ENCODE measurements around the gene GOLGA6D.
"Not testable (repeated sequence)": the region's sequence is repeated elsewhere in the genome, so short reads cannot be mapped to it uniquely, and the experiment has no call there.

Gene GOLGA6D

GRCh38 chr15:75282572-75282971 lies at the start of gene GOLGA6D:
Gene GOLGA6D, plus strand, starts transcription at chr15:75282835. Its CDS starts 41 bp downstream, at chr15:75282876.
- not testable (repeated sequence) for DNase-seq

DNA sequence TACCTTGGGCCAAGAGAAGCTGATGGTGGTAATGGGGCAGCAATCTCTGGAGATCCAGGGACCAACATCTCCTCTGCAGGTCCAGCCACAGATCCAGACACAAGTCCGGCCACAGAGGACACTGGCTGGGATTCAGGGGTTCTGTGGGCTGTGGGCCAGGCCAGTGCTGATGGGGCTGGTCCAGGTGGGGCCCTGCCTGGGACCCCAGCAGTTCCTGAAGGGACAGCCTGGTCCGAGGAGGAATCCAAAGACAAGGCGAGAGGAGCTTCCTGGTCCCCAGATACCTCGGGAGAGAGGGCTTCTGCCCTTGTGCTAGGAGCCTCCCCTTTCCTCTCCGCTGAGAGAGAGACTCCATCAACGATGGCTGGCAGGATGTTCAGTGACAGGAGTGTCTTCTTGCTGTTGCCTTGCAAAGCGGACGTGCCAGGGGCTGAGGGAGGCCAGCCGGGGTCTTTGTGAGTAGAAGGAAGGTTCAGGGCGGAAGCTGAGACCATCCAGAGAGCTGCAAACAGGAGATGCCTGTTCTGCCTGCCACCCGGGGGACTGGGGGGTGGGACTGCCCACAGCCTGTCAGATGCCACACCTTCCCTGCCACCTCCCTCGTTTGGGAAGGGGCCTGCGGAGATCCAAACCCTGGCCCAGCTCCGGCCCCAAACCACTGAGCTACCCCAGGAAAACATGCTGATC lies 49.0 kb upstream of the GOLGA6D start:
- DNase-seq = no peak

DNA sequence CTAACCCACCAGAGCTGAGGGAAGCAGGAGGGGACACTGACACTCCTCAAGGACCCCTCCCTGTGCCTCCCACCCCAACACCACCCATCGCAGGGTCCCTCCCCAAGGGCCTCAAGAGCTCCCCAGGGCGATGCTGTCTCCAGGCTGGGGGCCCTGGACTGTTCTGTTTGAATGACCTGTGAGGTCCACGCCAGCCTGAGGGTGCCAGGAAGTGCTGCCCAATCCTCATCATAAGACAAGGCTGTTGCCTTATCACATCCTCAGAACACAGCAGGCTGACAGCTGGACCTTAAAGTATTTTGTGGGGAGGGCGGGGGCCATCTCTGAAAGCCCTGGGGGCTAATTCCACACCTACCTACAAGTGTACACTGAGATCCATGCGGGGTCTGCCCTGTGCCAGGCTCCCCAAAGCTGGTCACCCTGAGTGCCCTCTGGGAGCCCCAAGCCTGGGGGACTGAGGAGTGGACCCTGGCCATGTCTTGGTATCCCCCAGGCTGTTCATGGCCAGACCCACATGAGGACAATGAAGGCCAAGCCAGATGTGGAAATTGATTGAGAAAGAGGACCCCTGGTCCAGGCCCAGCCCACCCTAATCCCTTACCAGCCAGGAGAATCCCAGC lies 48.3 kb upstream of the GOLGA6D start:
- no peak for DNase-seq

GRCh38 chr15:75235051-75235673 lies 47.5 kb upstream of the GOLGA6D start:
- no peak for DNase-seq

DNA sequence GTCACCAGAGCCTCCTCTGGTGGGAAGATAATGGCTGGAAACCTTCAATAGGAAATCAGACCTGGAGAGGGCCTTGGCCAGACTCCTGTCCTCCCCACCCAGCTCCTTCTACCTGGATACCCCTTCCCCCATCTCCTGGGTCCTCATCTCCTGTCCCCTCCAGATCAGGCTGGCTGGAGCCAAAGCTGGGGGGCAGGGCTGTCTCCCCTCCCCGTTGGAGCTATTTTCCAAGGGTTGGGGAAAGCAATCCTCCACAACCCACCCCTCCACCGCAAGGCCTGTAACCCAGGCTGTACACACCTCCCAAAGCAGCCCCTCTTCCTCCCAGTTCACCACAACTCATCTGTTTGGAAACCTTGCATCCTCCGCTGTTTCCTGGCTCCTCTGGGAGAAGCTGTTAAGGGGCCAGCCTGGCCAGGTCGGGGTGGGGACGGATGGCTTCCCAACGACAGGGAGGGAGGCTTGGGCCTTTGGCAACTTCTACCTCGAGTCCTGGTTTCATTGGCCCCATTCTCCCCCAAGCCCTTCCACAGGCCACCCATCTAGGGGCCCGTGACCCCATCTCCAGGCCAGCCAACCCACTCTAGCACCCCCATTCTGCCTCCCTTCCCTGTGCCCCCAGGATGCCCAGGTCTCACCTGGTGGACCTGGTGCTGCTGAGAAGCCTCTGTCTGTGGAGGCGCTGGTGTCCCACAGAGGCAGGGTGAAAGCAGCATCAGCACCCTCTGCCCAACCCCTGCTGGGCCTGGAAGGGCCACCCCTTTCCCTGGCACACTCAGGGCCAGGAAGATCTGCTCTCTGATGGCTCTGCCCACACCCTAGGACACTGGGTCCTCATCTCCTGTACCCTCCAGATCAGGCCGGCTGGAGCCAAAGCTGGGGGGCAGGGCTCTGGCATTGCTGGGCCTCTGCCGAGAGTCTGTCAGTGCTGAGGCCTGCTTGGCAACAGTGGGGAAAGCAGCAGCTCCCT lies 46.6 kb upstream of the GOLGA6D start:
- no peak for DNase-seq

DNA sequence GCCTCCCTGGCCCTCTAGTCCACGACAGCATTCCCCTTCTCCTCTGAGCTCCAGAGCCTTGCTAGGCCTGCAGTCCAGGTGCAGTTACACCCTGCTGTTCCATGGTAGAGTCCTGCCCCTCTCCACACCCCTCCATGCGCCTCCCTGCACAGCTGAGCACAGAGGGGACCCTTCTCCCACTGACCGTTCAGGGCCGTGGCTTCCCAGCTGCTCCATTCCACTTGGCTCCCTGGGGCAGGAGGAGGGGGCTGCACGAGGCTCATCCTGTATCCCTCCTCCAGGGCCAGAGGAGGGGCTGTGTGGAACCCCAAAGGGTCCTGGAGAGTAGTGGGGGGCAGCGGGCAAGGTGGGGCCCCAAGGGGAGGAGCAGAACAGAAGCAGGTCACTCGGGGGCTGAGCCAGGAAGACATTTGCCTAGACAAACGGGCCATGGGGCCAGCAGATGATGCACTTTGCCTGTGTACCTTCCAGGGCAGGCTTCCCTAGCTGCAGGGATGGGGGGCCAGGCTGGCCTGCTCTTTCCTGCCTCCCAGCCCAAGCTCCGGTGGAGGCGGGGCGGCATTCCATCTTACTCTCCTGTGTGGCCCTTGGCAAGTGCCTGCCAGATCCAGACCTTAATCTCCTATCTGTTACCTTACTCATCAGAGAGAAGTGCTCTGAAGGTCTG lies 45.2 kb upstream of the GOLGA6D start:
- no peak for DNase-seq

DNA sequence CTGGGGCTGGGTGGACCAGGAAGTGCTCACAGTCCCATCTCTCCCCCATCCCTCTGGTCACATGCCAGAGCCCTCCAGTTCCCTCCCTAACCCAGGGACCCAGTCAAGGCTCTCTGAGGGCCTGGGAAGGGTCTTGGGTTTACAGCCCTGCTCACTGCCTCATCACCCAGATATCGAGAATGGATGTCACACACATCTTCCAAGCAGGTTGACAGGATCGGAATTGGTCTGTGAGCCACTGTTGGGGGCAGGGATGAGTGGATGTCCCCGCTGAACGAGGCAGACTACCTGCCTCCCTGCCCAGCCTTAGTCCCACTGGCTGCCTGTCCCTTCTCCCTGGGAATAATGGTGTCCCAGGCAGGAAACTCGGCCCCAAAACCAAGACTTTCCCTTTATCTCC lies 44.5 kb upstream of the GOLGA6D start:
- DNase-seq = no peak

- DNase-seq = not testable (repeated sequence)
Observed at GRCh38 chr15:75245741-75246140, 36.9 kb upstream of the GOLGA6D start.

DNA sequence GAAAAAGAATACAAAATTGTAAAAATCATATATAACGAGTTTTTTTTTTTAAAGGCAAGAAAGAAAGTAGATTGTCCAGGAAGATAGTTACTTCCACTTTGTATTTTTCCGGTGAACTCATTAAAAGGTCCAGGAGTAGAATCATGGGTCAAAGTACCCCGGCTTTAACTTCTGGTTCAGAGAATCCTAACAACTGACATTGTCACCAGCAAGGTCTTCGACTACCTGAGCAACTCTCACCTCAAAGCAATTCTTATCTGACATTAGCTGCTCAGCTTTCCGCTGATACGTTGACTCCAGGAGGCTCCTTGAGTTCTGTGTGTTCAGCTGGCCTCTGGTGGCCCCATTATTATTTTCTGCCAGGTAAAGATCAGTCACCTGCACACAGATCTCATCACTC lies 33.6 kb upstream of the GOLGA6D start:
- DNase-seq = not testable (repeated sequence)

DNA sequence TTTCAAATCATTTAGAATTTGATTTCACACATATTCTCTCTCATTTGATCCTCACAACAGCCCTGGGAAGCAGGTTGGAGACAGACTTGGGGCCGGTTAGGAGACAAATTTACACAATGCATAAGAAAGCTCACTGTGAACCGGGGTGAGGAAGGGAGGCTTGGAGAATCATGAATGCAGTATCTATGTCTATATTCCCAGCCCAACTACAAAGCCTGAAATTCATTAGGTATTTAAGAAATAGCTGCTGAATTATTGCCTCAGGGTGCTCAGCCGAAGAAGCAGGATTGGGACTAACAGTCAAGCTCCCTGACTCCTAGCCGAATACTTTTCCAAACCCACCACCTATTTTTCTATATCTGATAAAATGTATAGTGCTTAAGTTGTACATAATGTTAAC lies 32.9 kb upstream of the GOLGA6D start:
- DNase-seq = no peak

- DNase-seq = not testable (repeated sequence)
Observed at GRCh38 chr15:75251343-75251742, 31.3 kb upstream of the GOLGA6D start.

DNA sequence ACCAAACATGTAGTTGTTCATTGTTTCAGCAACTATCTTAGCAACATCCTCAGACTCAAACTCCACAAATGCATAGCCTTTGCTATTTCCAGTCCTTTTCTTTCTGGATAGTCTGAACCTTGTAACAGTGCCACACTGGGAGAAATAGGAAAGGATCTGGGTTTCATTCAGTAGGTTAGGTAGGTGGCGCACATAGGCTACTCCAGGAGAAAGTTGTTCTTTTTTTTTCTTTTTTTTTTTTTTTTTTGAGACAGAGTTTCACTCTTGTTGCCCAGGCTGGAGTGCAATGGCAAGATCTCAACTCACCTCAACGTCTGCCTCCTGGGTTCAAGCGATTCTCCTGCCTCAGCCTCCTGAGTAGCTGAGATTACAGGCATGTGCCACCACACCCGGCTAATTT lies 30.4 kb upstream of the GOLGA6D start:
- DNase-seq = not testable (repeated sequence)

- DNase-seq = not testable (repeated sequence)
Observed at GRCh38 chr15:75258034-75258433, 24.6 kb upstream of the GOLGA6D start, which contains the start of gene GOLGA6C. Gene GOLGA6C, plus strand, starts transcription at chr15:75258334. Its CDS starts 265 bp downstream, at chr15:75258599.

DNA sequence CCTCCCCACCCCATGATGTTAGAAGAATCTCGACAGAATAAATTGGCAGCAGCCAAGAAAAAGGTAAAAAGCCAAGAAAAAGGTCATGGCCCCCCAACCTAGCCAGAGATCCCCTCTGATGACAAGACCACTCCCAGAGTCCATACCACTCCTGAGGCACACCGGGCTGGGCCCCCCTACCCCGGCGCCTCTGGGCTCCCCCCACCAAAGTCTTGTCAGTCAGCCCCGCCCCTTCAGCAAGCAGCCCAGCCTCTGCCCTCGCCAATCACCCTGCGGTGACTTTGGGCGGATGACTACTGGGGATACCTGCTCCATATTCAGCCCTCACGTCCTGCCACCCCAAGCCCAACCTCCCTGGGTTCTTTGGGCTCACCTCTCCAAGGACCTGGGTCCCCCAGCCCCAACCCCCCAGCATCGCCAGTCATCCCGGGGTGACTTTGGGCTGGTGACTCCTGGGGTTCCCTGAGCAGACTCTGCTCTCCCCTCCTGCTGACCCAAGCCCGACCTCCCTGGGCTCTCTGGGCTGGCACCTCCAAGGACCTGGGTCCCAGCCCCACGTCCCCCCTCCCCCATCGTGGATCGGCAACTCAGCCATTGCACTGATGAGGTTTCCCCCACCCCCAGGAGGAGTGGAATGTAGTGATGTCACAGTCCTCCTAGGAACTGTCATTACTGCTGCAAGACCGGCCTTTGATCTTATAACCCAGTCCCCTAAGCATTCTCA lies 23.9 kb upstream of the GOLGA6D start:
- DNase-seq = not testable (repeated sequence)

GRCh38 chr15:75259873-75260272 lies 22.8 kb upstream of the GOLGA6D start:
- DNase-seq = not testable (repeated sequence)

GRCh38 chr15:75273751-75274359 lies 8.8 kb upstream of the GOLGA6D start:
- not testable (repeated sequence) for DNase-seq

GRCh38 chr15:75274509-75275107 lies 8.0 kb upstream of the GOLGA6D start:
- not testable (repeated sequence) for DNase-seq

DNA sequence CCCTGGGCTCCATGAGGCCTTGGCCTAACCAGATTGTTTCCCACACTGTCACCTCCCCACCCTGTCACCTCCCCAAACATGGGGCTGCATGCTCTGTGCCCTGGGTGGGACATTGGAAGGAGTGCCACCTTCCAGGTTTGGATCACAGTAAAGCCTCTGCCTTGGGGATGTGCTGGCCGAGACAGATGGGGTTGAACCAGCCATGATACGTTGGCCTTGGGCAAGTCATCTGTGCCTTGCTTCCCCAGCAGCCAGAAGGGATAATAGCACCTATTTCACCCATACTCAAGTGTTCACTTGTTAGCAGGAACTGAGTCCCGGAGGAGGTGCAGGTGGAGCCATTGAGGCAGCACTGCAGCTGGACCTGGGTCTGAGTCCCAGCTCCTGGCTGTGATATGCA lies 7.0 kb upstream of the GOLGA6D start:
- DNase-seq = not testable (repeated sequence)

- not testable (repeated sequence) for DNase-seq
Observed at GRCh38 chr15:75278497-75278896, 4.1 kb upstream of the GOLGA6D start.

- DNase-seq = not testable (repeated sequence)
Observed at GRCh38 chr15:75284152-75284551, 1.5 kb downstream of the GOLGA6D start.

GRCh38 chr15:75293660-75294059 lies 11.0 kb downstream of the GOLGA6D start:
- not testable (repeated sequence) for DNase-seq

Data from NCI-H524 (cell line).